Suprapubic skin (tissue), 4 donors: ENCODE results near the gene PDE7B. TPM values are rescaled to one million over a fixed set of nuclear protein-coding genes. Genes with fewer than 3 reads are reported as not detected.

ENCODE experiments used
- DNase-seq, 2 donors: peaks; one replicate each; pipeline ENCODE4 v3.0.0-alpha.2; 2019; ENCODE audit warnings: low spot score in 2 of 2
- H3K27ac ChIP-seq: fragments of 200-600 bp; sonication (generic); one replicate; pipeline ENCODE4 v1.5.1; 2019
- H3K27me3 ChIP-seq: fragments of 200-600 bp; sonication (generic); one replicate; pipeline ENCODE4 v1.5.1; 2019
- H3K36me3 ChIP-seq: fragments of 200-600 bp; sonication (generic); one replicate; pipeline ENCODE4 v1.5.1; 2019
- H3K4me1 ChIP-seq: fragments of 200-600 bp; sonication (generic); one replicate; pipeline ENCODE4 v1.5.1; 2019
- H3K4me3 ChIP-seq: fragments of 200-600 bp; sonication (generic); one replicate; pipeline ENCODE4 v1.5.1; 2019; ENCODE audit warnings: mild to moderate bottlenecking
- H3K9me3 ChIP-seq: fragments of 200-600 bp; sonication (generic); one replicate; pipeline ENCODE4 v1.5.1; 2019
- CTCF ChIP-seq, 2 donors: fragments of 200-600 bp in 1 of 2; fragments of 450-650 bp in 1 of 2; sonication (generic) in 1 of 2; IDR thresholded peaks; one replicate each; pipeline ENCODE4 v1.5.1; 2016 to 2019; ENCODE audit warnings: antibody characterized with exemption in 2 of 2, mild to moderate bottlenecking in 1 of 2, moderate library complexity in 1 of 2
- EP300 ChIP-seq: sonication (generic); formaldehyde crosslinking; IDR thresholded peaks from one replicate; pipeline ENCODE4 v1.6.1; 2017; ENCODE audit warnings: antibody characterized with exemption
- POLR2A ChIP-seq, 2 donors: fragments of 450-650 bp; IDR thresholded peaks; one replicate each; pipeline ENCODE4 v1.6.1; 2017; ENCODE audit warnings: antibody characterized with exemption in 2 of 2, mild to moderate bottlenecking in 2 of 2, moderate library complexity in 2 of 2
- POLR2AphosphoS5 ChIP-seq, 3 donors: sonication (generic); formaldehyde crosslinking; IDR thresholded peaks; one replicate each; pipeline ENCODE4 v1.6.1; 2017; ENCODE audit warnings: antibody characterized with exemption in 3 of 3
- WGBS: methylation state at CpG from one replicate; pipeline ENCODE4 v1.1.5; 2018; 5-methylcytosine and 5-hydroxymethylcytosine counted together
- total RNA-seq, 4 donors: library from RNA; depleted of rRNA; stranded (reverse); fragments of >200 nt; gene quantifications; one replicate each; pipeline ENCODE4 v1.1.0, GENCODE V29; 2016

Gene PDE7B
- total RNA-seq, 4 donors from 2014 or later: 0.26 to 1.2 (median 0.62) TPM

- no peak for DNase-seq
- no peaks in the 10 kb centered on the region for H3K9me3 ChIP-seq
- no peak overlapping the region for H3K27ac ChIP-seq
- no peaks in the 10 kb centered on the region for H3K27me3 ChIP-seq
- H3K4me3 ChIP-seq: no peak overlapping the region
- WGBS: 65% methylated on average over 5 of the region's 5 CpGs
- peaks cover 10% of the 10 kb centered on the region for H3K4me1 ChIP-seq
- no peak for TF ChIP-seq EP300
- no peak for TF ChIP-seq POLR2A (IDR thresholded peaks at IDR 0.05)
- TF ChIP-seq POLR2AphosphoS5 (IDR thresholded peaks at IDR 0.05): no peak
- no peak for TF ChIP-seq CTCF (IDR thresholded peaks at IDR 0.05)
- no peaks in the 10 kb centered on the region for H3K36me3 ChIP-seq
Measured at GRCh38 chr6:136225496-136225895, 374.0 kb downstream of the PDE7B start.

- Histone ChIP-seq H3K27me3 (no peaks in the 10 kb centered on the region), H3K4me3 (peak overlapping the region; percentile 21), H3K27ac (no peak overlapping the region), H3K4me1 (peaks cover 10% of the 10 kb centered on the region), H3K36me3 (no peaks in the 10 kb centered on the region), H3K9me3 (no peaks in the 10 kb centered on the region)
- TF ChIP-seq EP300 (no peak), POLR2A (IDR thresholded peaks at IDR 0.05) (no peak), CTCF (IDR thresholded peaks at IDR 0.05) (peak; percentile 98 to 100), POLR2AphosphoS5 (IDR thresholded peaks at IDR 0.05) (no peak)
- DNase-seq: peak in 1 of 2 donors; percentile 67
- 25% methylated on average over 12 of the region's 12 CpGs for WGBS
Measured at GRCh38 chr6:136226027-136226673, 374.6 kb downstream of the PDE7B start.

GRCh38 chr6:136226674-136227377, 375.3 kb downstream of the PDE7B start:
- 87% methylated on average over 4 of the region's 4 CpGs for WGBS

GRCh38 chr6:136228814-136229213, 377.3 kb downstream of the PDE7B start:
- H3K4me1 ChIP-seq: peaks cover 10% of the 10 kb centered on the region
- no peaks in the 10 kb centered on the region for H3K36me3 ChIP-seq
- H3K4me3 ChIP-seq: no peak overlapping the region
- WGBS: 83% methylated on average over 2 of the region's 2 CpGs
- H3K27me3 ChIP-seq: no peaks in the 10 kb centered on the region
- DNase-seq: no peak
- TF ChIP-seq POLR2A (IDR thresholded peaks at IDR 0.05) (no peak), EP300 (no peak), CTCF (IDR thresholded peaks at IDR 0.05) (no peak), POLR2AphosphoS5 (IDR thresholded peaks at IDR 0.05) (no peak)
- no peak overlapping the region for H3K27ac ChIP-seq
- H3K9me3 ChIP-seq: no peaks in the 10 kb centered on the region

More at GRCh38 chr6:136226674-136227377, 375.3 kb downstream of the PDE7B start:
- TF ChIP-seq CTCF (IDR thresholded peaks at IDR 0.05) (no peak), EP300 (no peak), POLR2AphosphoS5 (IDR thresholded peaks at IDR 0.05) (no peak), POLR2A (IDR thresholded peaks at IDR 0.05) (no peak)
- H3K4me3 ChIP-seq: peak overlapping the region; percentile 21
- no peaks in the 10 kb centered on the region for H3K27me3 ChIP-seq
- peaks cover 10% of the 10 kb centered on the region for H3K4me1 ChIP-seq
- DNase-seq: no peak
- H3K36me3 ChIP-seq: no peaks in the 10 kb centered on the region
- no peak overlapping the region for H3K27ac ChIP-seq
- no peaks in the 10 kb centered on the region for H3K9me3 ChIP-seq

- H3K9me3 ChIP-seq: no peaks in the 10 kb centered on the region
- DNase-seq: no peak
- no peak overlapping the region for H3K4me3 ChIP-seq
- TF ChIP-seq POLR2AphosphoS5 (IDR thresholded peaks at IDR 0.05): no peak
- TF ChIP-seq EP300: no peak
- TF ChIP-seq CTCF (IDR thresholded peaks at IDR 0.05): no peak
- no peak for TF ChIP-seq POLR2A (IDR thresholded peaks at IDR 0.05)
- no peaks in the 10 kb centered on the region for H3K27me3 ChIP-seq
- H3K27ac ChIP-seq: no peak overlapping the region
- WGBS: 93% methylated on average over 2 of the region's 2 CpGs
- H3K4me1 ChIP-seq: peaks cover 10% of the 10 kb centered on the region
- no peaks in the 10 kb centered on the region for H3K36me3 ChIP-seq
Measured at GRCh38 chr6:136230219-136230853, 378.8 kb downstream of the PDE7B start.
